NCI-H1694 (cell line): ENCODE data around the gene LGALS4.
"Not testable (repeated sequence)": the region's sequence is repeated elsewhere in the genome, so short reads cannot be mapped to it uniquely, and the experiment has no call there.

Experiments
- DNase-seq: peaks from one replicate; lab custom pipeline; 2025; lab: John Stamatoyannopoulos, UW

LGALS4 gene

GRCh38 chr19:38795549-38795948 lies 17.2 kb downstream of the LGALS4 start:
- DNase-seq, result no peak

- no peak for DNase-seq
These were observed 19.1 kb downstream of the LGALS4 start for GRCh38 chr19:38793671-38794070.

- DNase-seq, result peak; percentile 85
These were observed 19.6 kb downstream of the LGALS4 start for GRCh38 chr19:38793177-38793576.

GRCh38 chr19:38792250-38793111 lies 20.3 kb downstream of the LGALS4 start:
- no peak for DNase-seq

- DNase-seq, result not testable (repeated sequence)
These were observed 21.2 kb downstream of the LGALS4 start for GRCh38 chr19:38791451-38792064.

GRCh38 chr19:38790507-38791403 lies 22.0 kb downstream of the LGALS4 start:
- not testable (repeated sequence) for DNase-seq

- DNase-seq, result no peak
These were observed 24.1 kb downstream of the LGALS4 start, which contains the start of gene LGALS7B for GRCh38 chr19:38788478-38789243. LGALS7B (plus strand) TSS chr19:38789200; CDS start chr19:38789227, 27 bp downstream.

- DNase-seq, result no peak
These were observed 26.0 kb downstream of the LGALS4 start for GRCh38 chr19:38786572-38787265.

GRCh38 chr19:38786061-38786460 lies 26.7 kb downstream of the LGALS4 start:
- not testable (repeated sequence) for DNase-seq

GRCh38 chr19:38785187-38785699 lies 27.5 kb downstream of the LGALS4 start:
- DNase-seq, result no peak

GRCh38 chr19:38784224-38784623 lies 28.5 kb downstream of the LGALS4 start:
- DNase-seq, result no peak

GRCh38 chr19:38782212-38782611 lies 30.5 kb downstream of the LGALS4 start:
- DNase-seq, result not testable (repeated sequence)

GRCh38 chr19:38781058-38781457 lies 31.7 kb downstream of the LGALS4 start:
- no peak for DNase-seq

GRCh38 chr19:38780443-38780842 lies 32.3 kb downstream of the LGALS4 start:
- DNase-seq, result no peak

- no peak for DNase-seq
These were observed 34.0 kb downstream of the LGALS4 start for GRCh38 chr19:38778733-38779132.

GRCh38 chr19:38774181-38774950 lies 38.4 kb downstream of the LGALS4 start:
- no peak for DNase-seq

GRCh38 chr19:38773469-38774177 lies 39.1 kb downstream of the LGALS4 start, which contains the start of gene LGALS7:
LGALS7 (minus strand) TSS chr19:38773517; CDS start chr19:38773492, 25 bp downstream.
- DNase-seq, result no peak

GRCh38 chr19:38771569-38771968 lies 41.2 kb downstream of the LGALS4 start:
- not testable (repeated sequence) for DNase-seq

- DNase-seq, result not testable (repeated sequence)
These were observed 41.8 kb downstream of the LGALS4 start for GRCh38 chr19:38770949-38771275.
